Upper lobe of right lung (tissue), 1 donor: ENCODE measurements around the gene ZNF484. TPM values are rescaled to one million over a fixed set of nuclear protein-coding genes. Genes with fewer than 3 reads are reported as not detected.
"Not testable (repeated sequence)": the region's sequence is repeated elsewhere in the genome, so short reads cannot be mapped to it uniquely, and the experiment has no call there.

ENCODE experiments used
- ATAC-seq: fragments of 200-7000 bp; cut with Tn5 transposase; one replicate; pipeline ENCODE4 v1.9.1; 2020; ENCODE audit warnings: mild to moderate bottlenecking, moderate library complexity
- DNase-seq: peaks from one replicate; pipeline ENCODE4 v3.0.0-alpha.2; 2020
- H3K27ac ChIP-seq: fragments of 200-600 bp; one replicate; pipeline ENCODE4 v1.8.0; 2022
- H3K27me3 ChIP-seq: fragments of 200-600 bp; one replicate; pipeline ENCODE4 v1.8.0; 2022; ENCODE audit warnings: mild to moderate bottlenecking
- H3K36me3 ChIP-seq: fragments of 200-600 bp; one replicate; pipeline ENCODE4 v1.8.0; 2022
- H3K4me1 ChIP-seq: fragments of 200-600 bp; one replicate; pipeline ENCODE4 v1.8.0; 2022
- H3K4me3 ChIP-seq: fragments of 200-600 bp; one replicate; pipeline ENCODE4 v1.8.0; 2022; ENCODE audit warnings: mild to moderate bottlenecking
- H3K9me3 ChIP-seq: fragments of 200-600 bp; one replicate; pipeline ENCODE4 v1.8.0; 2022
- intact Hi-C: fragments of 100-400 bp; cut with DNase I; formaldehyde crosslinking; loops from one replicate; pipeline ENCODE4 v1.11.0; 2022
- total RNA-seq: library from RNA; stranded (reverse); fragmentation: NEBNext Ultra II Directional; extraction: Animal tissue kit (Norgen Biotek cat#: 25700); gene quantifications from one replicate; pipeline ENCODE4 v1.2.1, GENCODE V29; 2021
- TF ChIP-seq, protein P1 (sequence below): fragments of 200-600 bp; IDR thresholded peaks from one replicate; pipeline ENCODE4 v1.8.0; 2022; ENCODE audit warnings: antibody characterized with exemption
- donor health status: DM: no; HTN: yes; CAD: no; lungs with severe emphysema.

The ZNF484 gene
- total RNA-seq, 1 donor from 2014 or later: 8.8 TPM

DNA sequence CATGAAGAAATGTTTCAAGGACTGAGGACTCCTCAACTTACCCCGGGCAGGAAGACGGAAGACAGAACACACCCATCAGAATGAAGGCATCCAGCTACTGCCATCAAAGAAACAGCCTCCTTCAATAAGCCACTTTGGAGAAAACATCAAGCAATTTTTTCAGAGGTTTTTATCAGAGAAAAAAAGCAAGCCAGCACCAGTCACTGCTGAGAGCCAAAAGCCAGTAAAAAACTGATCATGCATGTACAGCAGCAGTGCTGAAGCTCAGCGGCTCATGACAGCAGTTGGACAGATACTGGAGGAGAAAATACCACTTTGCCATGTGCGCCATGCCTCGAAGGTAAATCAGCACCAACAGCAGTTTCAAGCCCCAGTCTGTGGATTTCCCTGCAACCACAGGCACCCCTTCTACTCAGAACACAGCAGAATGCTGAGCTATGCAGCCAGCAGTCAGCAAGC, 10.1 kb upstream of the ZNF484 start:
- H3K4me1 ChIP-seq: no peaks in the 10 kb centered on the region
- intact Hi-C loops: no loop called here
- H3K36me3 ChIP-seq: no peaks in the 10 kb centered on the region

DNA sequence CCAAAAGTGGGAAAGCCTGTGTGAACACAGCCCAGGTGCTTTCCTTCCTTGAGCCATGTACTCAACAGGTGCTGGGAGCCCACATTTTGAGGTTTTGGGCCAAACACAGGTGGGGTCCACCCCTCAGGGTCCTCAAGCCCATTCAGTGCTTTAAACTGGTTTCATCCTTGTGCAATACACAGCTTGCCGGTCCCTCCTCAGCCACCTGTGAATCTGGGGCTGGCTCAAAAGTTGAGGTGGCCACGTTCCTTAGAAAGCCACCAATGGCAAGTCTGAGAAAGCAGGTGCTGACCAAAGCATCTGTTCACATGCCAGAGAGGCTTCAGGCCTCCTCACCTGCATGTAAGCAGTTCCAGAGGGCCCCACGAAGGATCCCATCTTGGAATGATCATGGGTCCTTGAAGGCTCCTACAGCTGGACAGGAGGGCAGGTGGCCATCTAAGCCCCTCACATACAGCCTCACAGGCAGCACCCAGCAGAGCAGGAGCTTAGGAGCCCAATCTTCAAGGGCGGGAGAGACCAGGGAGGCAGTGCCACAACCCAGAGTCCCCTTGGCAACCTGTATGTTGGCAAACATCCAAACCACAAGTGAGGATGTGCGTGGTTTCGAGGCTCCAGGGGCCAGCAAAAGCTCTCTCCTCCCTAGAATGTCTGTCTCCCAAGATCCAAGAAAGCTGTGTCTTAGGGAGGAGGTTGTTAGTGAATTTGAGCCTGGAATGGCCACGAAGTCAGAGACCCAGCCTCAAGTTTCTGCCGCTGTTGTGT, 9.2 kb upstream of the ZNF484 start:
- H3K36me3 ChIP-seq, ATAC-seq, intact Hi-C loops, H3K4me1 ChIP-seq, H3K27ac ChIP-seq, H3K9me3 ChIP-seq, H3K27me3 ChIP-seq, H3K4me3 ChIP-seq, DNase-seq: not testable (repeated sequence)

More for the DNA sequence above, 10.1 kb upstream of the ZNF484 start:
- TF ChIP-seq, protein P1, sequence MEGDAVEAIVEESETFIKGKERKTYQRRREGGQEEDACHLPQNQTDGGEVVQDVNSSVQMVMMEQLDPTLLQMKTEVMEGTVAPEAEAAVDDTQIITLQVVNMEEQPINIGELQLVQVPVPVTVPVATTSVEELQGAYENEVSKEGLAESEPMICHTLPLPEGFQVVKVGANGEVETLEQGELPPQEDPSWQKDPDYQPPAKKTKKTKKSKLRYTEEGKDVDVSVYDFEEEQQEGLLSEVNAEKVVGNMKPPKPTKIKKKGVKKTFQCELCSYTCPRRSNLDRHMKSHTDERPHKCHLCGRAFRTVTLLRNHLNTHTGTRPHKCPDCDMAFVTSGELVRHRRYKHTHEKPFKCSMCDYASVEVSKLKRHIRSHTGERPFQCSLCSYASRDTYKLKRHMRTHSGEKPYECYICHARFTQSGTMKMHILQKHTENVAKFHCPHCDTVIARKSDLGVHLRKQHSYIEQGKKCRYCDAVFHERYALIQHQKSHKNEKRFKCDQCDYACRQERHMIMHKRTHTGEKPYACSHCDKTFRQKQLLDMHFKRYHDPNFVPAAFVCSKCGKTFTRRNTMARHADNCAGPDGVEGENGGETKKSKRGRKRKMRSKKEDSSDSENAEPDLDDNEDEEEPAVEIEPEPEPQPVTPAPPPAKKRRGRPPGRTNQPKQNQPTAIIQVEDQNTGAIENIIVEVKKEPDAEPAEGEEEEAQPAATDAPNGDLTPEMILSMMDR: no peak
- H3K27me3 ChIP-seq: no peaks in the 10 kb centered on the region
- DNase-seq (no peak), ATAC-seq (no peak)
- no peaks in the 10 kb centered on the region for H3K9me3 ChIP-seq
- H3K4me3 ChIP-seq: no peak overlapping the region
- H3K27ac ChIP-seq: no peak overlapping the region

- H3K27ac ChIP-seq, H3K27me3 ChIP-seq, H3K36me3 ChIP-seq, DNase-seq, intact Hi-C loops, H3K4me1 ChIP-seq, H3K4me3 ChIP-seq, ATAC-seq, H3K9me3 ChIP-seq: not testable (repeated sequence)
- TF ChIP-seq, protein P1: peak; percentile 11
Measured at GRCh38 chr9:92883666-92884405, 6.0 kb upstream of the ZNF484 start.

- no peaks in the 10 kb centered on the region for H3K27me3 ChIP-seq
- no peaks in the 10 kb centered on the region for H3K36me3 ChIP-seq
- no peak overlapping the region for H3K4me3 ChIP-seq
- H3K27ac ChIP-seq: no peak overlapping the region
- no peaks in the 10 kb centered on the region for H3K4me1 ChIP-seq
- DNase-seq: no peak
- no peaks in the 10 kb centered on the region for H3K9me3 ChIP-seq
- TF ChIP-seq, protein P1: no peak
- intact Hi-C loops: no loop called here
- ATAC-seq: no peak
Measured at GRCh38 chr9:92882276-92882675, 4.4 kb upstream of the ZNF484 start.

GRCh38 chr9:92875373-92875772, 2.5 kb downstream of the ZNF484 start:
- DNase-seq: no peak
- intact Hi-C loops: no loop called here
- ATAC-seq: no peak
- Histone ChIP-seq H3K27ac (no peak overlapping the region), H3K4me1 (no peaks in the 10 kb centered on the region), H3K9me3 (no peaks in the 10 kb centered on the region), H3K4me3 (no peak overlapping the region), H3K27me3 (no peaks in the 10 kb centered on the region), H3K36me3 (no peaks in the 10 kb centered on the region)
- TF ChIP-seq, protein P1: no peak

DNA sequence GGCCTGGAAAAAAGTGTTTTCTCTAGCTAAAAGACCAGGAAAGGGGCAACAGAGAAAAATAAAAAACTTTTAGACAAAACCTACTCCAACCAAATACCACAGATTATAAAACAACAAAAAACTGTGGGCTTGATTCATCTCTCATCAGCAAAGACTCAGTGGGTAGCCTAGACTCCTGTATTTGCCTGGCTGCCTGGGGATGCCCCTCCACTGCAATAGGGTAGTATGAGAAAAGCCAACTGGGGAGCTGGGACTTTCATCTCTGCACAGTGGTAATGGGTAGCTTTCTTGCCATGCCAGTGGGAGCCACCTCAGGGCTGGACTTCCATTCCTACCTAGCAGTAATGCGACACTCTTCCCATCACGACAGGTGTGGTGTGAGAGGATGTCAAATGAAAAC, 7.5 kb downstream of the ZNF484 start:
- TF ChIP-seq, protein P1: no peak

DNA sequence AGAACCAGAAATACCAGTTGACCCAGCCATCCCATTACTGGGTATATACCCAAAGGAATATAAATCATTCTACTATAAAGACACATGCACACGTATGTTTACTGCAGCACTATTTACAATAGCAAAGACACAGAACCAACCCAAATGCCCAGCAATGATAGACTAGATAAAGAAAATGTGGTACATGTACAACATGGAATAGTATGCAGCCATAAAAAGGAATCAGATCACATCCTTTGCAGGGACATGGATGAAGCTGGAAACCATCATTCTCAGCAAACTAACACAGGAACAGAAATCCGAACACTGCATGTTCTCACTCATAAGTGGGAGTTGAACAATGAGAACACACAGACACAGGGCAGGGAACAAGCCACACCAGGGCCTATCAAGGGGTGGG, 11.2 kb downstream of the ZNF484 start:
- H3K9me3 ChIP-seq, DNase-seq, H3K27ac ChIP-seq, intact Hi-C loops, ATAC-seq, H3K27me3 ChIP-seq, H3K4me3 ChIP-seq, H3K4me1 ChIP-seq: not testable (repeated sequence)
- peaks cover 11% of the 10 kb centered on the region for H3K36me3 ChIP-seq

More for the DNA sequence above, 7.5 kb downstream of the ZNF484 start:
- H3K27ac ChIP-seq: no peak overlapping the region
- no peaks in the 10 kb centered on the region for H3K4me1 ChIP-seq
- peaks cover 11% of the 10 kb centered on the region for H3K36me3 ChIP-seq
- no peaks in the 10 kb centered on the region for H3K9me3 ChIP-seq
- no peak overlapping the region for H3K4me3 ChIP-seq
- ATAC-seq (no peak), DNase-seq (no peak)
- H3K27me3 ChIP-seq: no peaks in the 10 kb centered on the region
- intact Hi-C loops: no loop called here
